ENCODE measurements around the gene DPP6.
"Not testable (repeated sequence)": the region's sequence is repeated elsewhere in the genome, so short reads cannot be mapped to it uniquely, and the experiment has no call there.

DNA sequence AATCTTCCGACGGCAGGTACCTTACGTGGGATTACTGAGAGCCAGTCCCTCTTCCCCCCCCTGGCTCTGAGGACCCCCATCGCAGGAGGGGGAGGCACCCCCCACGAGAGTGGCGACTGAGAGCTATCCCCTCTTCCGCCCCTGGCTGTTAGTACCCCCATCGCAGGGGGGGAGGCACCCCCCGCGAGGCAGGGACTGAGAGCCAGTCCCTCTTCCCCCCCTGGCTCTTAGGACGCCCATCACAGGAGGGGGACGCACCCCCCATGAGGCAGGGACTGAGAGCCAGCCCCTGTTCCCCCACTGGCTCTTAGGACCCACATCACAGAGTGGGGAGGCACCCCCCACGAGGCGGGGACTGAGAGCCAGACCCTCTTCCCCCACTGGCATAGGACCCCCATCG is 8.4 kb downstream of the DPP6 start:
- TF ChIP-seq, protein P1, sequence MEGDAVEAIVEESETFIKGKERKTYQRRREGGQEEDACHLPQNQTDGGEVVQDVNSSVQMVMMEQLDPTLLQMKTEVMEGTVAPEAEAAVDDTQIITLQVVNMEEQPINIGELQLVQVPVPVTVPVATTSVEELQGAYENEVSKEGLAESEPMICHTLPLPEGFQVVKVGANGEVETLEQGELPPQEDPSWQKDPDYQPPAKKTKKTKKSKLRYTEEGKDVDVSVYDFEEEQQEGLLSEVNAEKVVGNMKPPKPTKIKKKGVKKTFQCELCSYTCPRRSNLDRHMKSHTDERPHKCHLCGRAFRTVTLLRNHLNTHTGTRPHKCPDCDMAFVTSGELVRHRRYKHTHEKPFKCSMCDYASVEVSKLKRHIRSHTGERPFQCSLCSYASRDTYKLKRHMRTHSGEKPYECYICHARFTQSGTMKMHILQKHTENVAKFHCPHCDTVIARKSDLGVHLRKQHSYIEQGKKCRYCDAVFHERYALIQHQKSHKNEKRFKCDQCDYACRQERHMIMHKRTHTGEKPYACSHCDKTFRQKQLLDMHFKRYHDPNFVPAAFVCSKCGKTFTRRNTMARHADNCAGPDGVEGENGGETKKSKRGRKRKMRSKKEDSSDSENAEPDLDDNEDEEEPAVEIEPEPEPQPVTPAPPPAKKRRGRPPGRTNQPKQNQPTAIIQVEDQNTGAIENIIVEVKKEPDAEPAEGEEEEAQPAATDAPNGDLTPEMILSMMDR (conservative IDR thresholded peaks at IDR 0.05; ENCODE audit: low read length) = not testable (repeated sequence)
- not testable (repeated sequence) for TF ChIP-seq EZH2phosphoT487 (IDR thresholded peaks at IDR 0.05; ENCODE audit: borderline replicate concordance, low read depth, low read length)
